HEK293 (cell line): Measurements from ENCODE around the gene CLK2.

Experiments used
- GLIS1 ChIP-seq: fragments of 450-650 bp; formaldehyde crosslinking; IDR thresholded peaks from 2 replicates; pipeline ENCODE4 v1.5.1; 2016; ENCODE audit warnings: missing biosample characterization, missing genetic modification characterization
- GLIS2 ChIP-seq: fragments of 450-650 bp; formaldehyde crosslinking; IDR thresholded peaks from 2 replicates; pipeline ENCODE4 v1.5.1; 2016; ENCODE audit warnings: missing biosample characterization, missing genetic modification characterization
- INSM2 ChIP-seq: fragments of 450-650 bp; formaldehyde crosslinking; IDR thresholded peaks from 2 replicates; pipeline ENCODE4 v1.5.1; 2016; ENCODE audit warnings: missing biosample characterization, missing genetic modification characterization
- OSR2 ChIP-seq: fragments of 450-650 bp; formaldehyde crosslinking; IDR thresholded peaks from 2 replicates; pipeline ENCODE4 v1.5.1; 2016; ENCODE audit warnings: missing biosample characterization, missing genetic modification characterization
- PRDM6 ChIP-seq: fragments of 450-650 bp; formaldehyde crosslinking; IDR thresholded peaks from 2 replicates; pipeline ENCODE4 v1.5.1; 2017; ENCODE audit warnings: missing biosample characterization, missing genetic modification characterization
- REST ChIP-seq: fragments of 450-650 bp; formaldehyde crosslinking; IDR thresholded peaks from 2 replicates; pipeline ENCODE4 v1.5.1; 2016; ENCODE audit warnings: missing biosample characterization, missing genetic modification characterization
- SP2 ChIP-seq: fragments of 450-650 bp; formaldehyde crosslinking; IDR thresholded peaks from 2 replicates; pipeline ENCODE4 v1.5.1; 2016; ENCODE audit warnings: missing biosample characterization, missing genetic modification characterization
- SP3 ChIP-seq: fragments of 450-650 bp; formaldehyde crosslinking; IDR thresholded peaks from 2 replicates; pipeline ENCODE4 v1.5.1; 2016; ENCODE audit warnings: missing biosample characterization, missing genetic modification characterization
- ZBTB17 ChIP-seq: fragments of 450-650 bp; formaldehyde crosslinking; IDR thresholded peaks from 2 replicates; pipeline ENCODE4 v1.5.1; 2016; ENCODE audit warnings: missing biosample characterization, missing genetic modification characterization
- ZBTB48 ChIP-seq: fragments of 450-650 bp; formaldehyde crosslinking; IDR thresholded peaks from 2 replicates; pipeline ENCODE4 v1.5.1; 2016; ENCODE audit warnings: missing biosample characterization, missing genetic modification characterization
- ZBTB7A ChIP-seq: fragments of 450-650 bp; formaldehyde crosslinking; IDR thresholded peaks from 2 replicates; pipeline ENCODE4 v1.5.1; 2016; ENCODE audit warnings: low read depth, missing biosample characterization, missing genetic modification characterization
- ZNF10 ChIP-seq: fragments of 450-650 bp; formaldehyde crosslinking; IDR thresholded peaks from 2 replicates; pipeline ENCODE4 v1.5.1; 2017; ENCODE audit warnings: missing biosample characterization, missing genetic modification characterization
- ZNF133 ChIP-seq: fragments of 450-650 bp; formaldehyde crosslinking; IDR thresholded peaks from 2 replicates; pipeline ENCODE4 v1.5.1; 2016; ENCODE audit warnings: missing biosample characterization, missing genetic modification characterization
- ZNF140 ChIP-seq: fragments of 450-650 bp; formaldehyde crosslinking; IDR thresholded peaks from 2 replicates; pipeline ENCODE4 v1.5.1; 2016; ENCODE audit warnings: missing biosample characterization, missing genetic modification characterization
- ZNF18 ChIP-seq: fragments of 450-650 bp; formaldehyde crosslinking; IDR thresholded peaks from 2 replicates; pipeline ENCODE4 v1.5.1; 2016; ENCODE audit warnings: missing biosample characterization, missing genetic modification characterization
- ZNF19 ChIP-seq: fragments of 450-650 bp; formaldehyde crosslinking; IDR thresholded peaks from 2 replicates; pipeline ENCODE4; 2016; ENCODE audit warnings: missing biosample characterization, missing genetic modification characterization, low read depth
- ZNF335 ChIP-seq: fragments of 450-650 bp; formaldehyde crosslinking; conservative IDR thresholded peaks from 2 replicates; pipeline ENCODE4 v1.5.1; 2016; ENCODE audit warnings: missing biosample characterization, missing genetic modification characterization
- ZNF362 ChIP-seq: fragments of 450-650 bp; formaldehyde crosslinking; IDR thresholded peaks from 2 replicates; pipeline ENCODE4 v1.5.1; 2016; ENCODE audit warnings: missing biosample characterization, missing genetic modification characterization
- ZNF549 ChIP-seq: fragments of 450-650 bp; IDR thresholded peaks from 2 replicates; pipeline ENCODE4 v1.5.1; 2018; ENCODE audit warnings: missing biosample characterization, missing genetic modification characterization, mild to moderate bottlenecking, inconsistent platforms, moderate library complexity
- ZNF555 ChIP-seq: fragments of 450-650 bp; formaldehyde crosslinking; conservative IDR thresholded peaks from 2 replicates; pipeline ENCODE4 v1.5.1; 2017; ENCODE audit warnings: missing biosample characterization, mild to moderate bottlenecking, missing genetic modification characterization, inconsistent platforms
- ZNF585B ChIP-seq: fragments of 450-650 bp; formaldehyde crosslinking; IDR thresholded peaks from 2 replicates; pipeline ENCODE4 v1.5.1; 2016; ENCODE audit warnings: missing biosample characterization, missing genetic modification characterization
- ZNF600 ChIP-seq: fragments of 450-650 bp; formaldehyde crosslinking; IDR thresholded peaks from 2 replicates; pipeline ENCODE4 v1.5.1; 2016; ENCODE audit warnings: missing biosample characterization, missing genetic modification characterization
- ZNF626 ChIP-seq: fragments of 450-650 bp; sonication (Bioruptor Pico); formaldehyde crosslinking; IDR thresholded peaks from 2 replicates; pipeline ENCODE4 v1.5.1; 2018; ENCODE audit warnings: missing biosample characterization, missing genetic modification characterization, inconsistent platforms
- ZNF768 ChIP-seq: fragments of 450-650 bp; formaldehyde crosslinking; IDR thresholded peaks from 2 replicates; pipeline ENCODE4 v1.5.1; 2018; ENCODE audit warnings: missing biosample characterization, mild to moderate bottlenecking, missing genetic modification characterization
- ZNF837 ChIP-seq: fragments of 450-650 bp; formaldehyde crosslinking; IDR thresholded peaks from 2 replicates; pipeline ENCODE4 v1.5.1; 2016; ENCODE audit warnings: missing biosample characterization, missing genetic modification characterization
- ZSCAN16 ChIP-seq: fragments of 450-650 bp; formaldehyde crosslinking; IDR thresholded peaks from 2 replicates; pipeline ENCODE4 v1.5.1; 2016; ENCODE audit warnings: missing biosample characterization, missing genetic modification characterization
- ZSCAN18 ChIP-seq: fragments of 450-650 bp; formaldehyde crosslinking; IDR thresholded peaks from 2 replicates; pipeline ENCODE4 v1.5.1; 2016; ENCODE audit warnings: missing biosample characterization, missing genetic modification characterization
- ZSCAN4 ChIP-seq: fragments of 450-650 bp; formaldehyde crosslinking; IDR thresholded peaks from 2 replicates; pipeline ENCODE4 v1.5.1; 2017; ENCODE audit warnings: missing biosample characterization, missing genetic modification characterization

The CLK2 gene

GRCh38 chr1:155277902-155278688 lies 4.8 kb upstream of the CLK2 start (continued):
- TF ChIP-seq ZSCAN18 (tag by site-specific recombination) (no peak), ZNF133 (tag by site-specific recombination) (no peak), ZBTB17 (tag by site-specific recombination) (0 out of 2 replicates have a peak, but pooled peaks have one; percentile 39), ZNF19 (tag by site-specific recombination) (no peak), OSR2 (tag by site-specific recombination) (no peak), GLIS2 (no peak), INSM2 (tag by site-specific recombination) (no peak), ZSCAN4 (tag by site-specific recombination) (no peak), SP2 (tag by site-specific recombination) (peak; percentile 65; the same call in 1 of the 2 replicates), ZNF10 (tag by site-specific recombination) (no peak), ZNF362 (tag by site-specific recombination) (no peak), SP3 (peak; percentile 54), GLIS1 (tag by site-specific recombination) (peak; percentile 38; the same call in 1 of the 2 replicates), ZNF140 (tag by site-specific recombination) (no peak), ZSCAN16 (tag by site-specific recombination) (peak; percentile 91), ZNF626 (tag by site-specific recombination) (no peak), ZNF585B (tag by site-specific recombination) (no peak), ZBTB7A (tag by site-specific recombination) (no peak), PRDM6 (tag by site-specific recombination) (no peak), ZNF549 (tag by site-specific recombination) (no peak), ZNF555 (tag by site-specific recombination) (no peak), ZNF837 (tag by site-specific recombination) (no peak), REST (tag by site-specific recombination) (peak; percentile 96), ZBTB48 (tag by site-specific recombination) (peak; percentile 60), ZNF335 (tag by site-specific recombination) (no peak; the same call in 1 of the 2 replicates), ZNF600 (tag by site-specific recombination) (no peak), ZNF18 (tag by site-specific recombination) (no peak), ZNF768 (tag by site-specific recombination) (no peak)
